HG03442 (cell line): ENCODE measurements around the gene MACROH2A1.

Experiments used
- ATAC-seq: cut with Tn5 transposase; IDR thresholded peaks from one replicate; pipeline ENCODE4 v1.9.1; 2021; ENCODE audit warnings: mild to moderate bottlenecking, moderate library complexity; ENCODE audit not compliant: unreplicated experiment

MACROH2A1 gene

GRCh38 chr5:135436951-135437418, 38.0 kb upstream of the MACROH2A1 start:
- no peak for ATAC-seq

- no peak for ATAC-seq
These were observed 36.7 kb upstream of the MACROH2A1 start for GRCh38 chr5:135435467-135436330.

- no peak for ATAC-seq
These were observed 35.8 kb upstream of the MACROH2A1 start for GRCh38 chr5:135434591-135435466.

GRCh38 chr5:135433681-135434426, 34.8 kb upstream of the MACROH2A1 start:
- no peak for ATAC-seq

GRCh38 chr5:135432113-135432512, 33.1 kb upstream of the MACROH2A1 start:
- ATAC-seq: no peak

GRCh38 chr5:135430135-135430437, 31.1 kb upstream of the MACROH2A1 start:
- ATAC-seq: no peak

- no peak for ATAC-seq
These were observed 30.5 kb upstream of the MACROH2A1 start for GRCh38 chr5:135429301-135430134.

- ATAC-seq: no peak
These were observed 29.6 kb upstream of the MACROH2A1 start for GRCh38 chr5:135428586-135428985.

- ATAC-seq: peak; percentile 74
These were observed 27.4 kb upstream of the MACROH2A1 start for GRCh38 chr5:135426102-135427082.

- no peak for ATAC-seq
These were observed 26.6 kb upstream of the MACROH2A1 start for GRCh38 chr5:135425641-135426040.

GRCh38 chr5:135423846-135424168, 24.8 kb upstream of the MACROH2A1 start:
- no peak for ATAC-seq

GRCh38 chr5:135423146-135423845, 24.3 kb upstream of the MACROH2A1 start:
- ATAC-seq: no peak

GRCh38 chr5:135422419-135422818, 23.4 kb upstream of the MACROH2A1 start:
- ATAC-seq: no peak

- ATAC-seq: no peak
These were observed 18.1 kb upstream of the MACROH2A1 start for GRCh38 chr5:135417083-135417482.

GRCh38 chr5:135405082-135405481, 6.1 kb upstream of the MACROH2A1 start:
- no peak for ATAC-seq

GRCh38 chr5:135402031-135402430, 3.0 kb upstream of the MACROH2A1 start:
- no peak for ATAC-seq

GRCh38 chr5:135400866-135401265, 1.8 kb upstream of the MACROH2A1 start:
- ATAC-seq: no peak

GRCh38 chr5:135399794-135400542, 937 bp upstream of the MACROH2A1 start:
- no peak for ATAC-seq
